ENCODE results near the gene FGF18.

- TF ChIP-seq POLR2A (IDR thresholded peaks at IDR 0.05) (no peak), CTCF (IDR thresholded peaks at IDR 0.05) (no peak)
These were observed 69.4 kb downstream of the FGF18 start for GRCh38 chr5:171488876-171489275.

All from heart left ventricle (tissue), 13 donors.